KOPT-K1 (cell line): ENCODE measurements around the gene TENM3.

ENCODE experiments used
- H3K27ac ChIP-seq: fragments of 200-600 bp; sonication (generic); 2 replicates; pipeline ENCODE4 v1.5.1; 2016; ENCODE audit warnings: antibody characterized with exemption, mild to moderate bottlenecking, low read depth, low read length; ENCODE audit not compliant: poor library complexity, severe bottlenecking
- H3K36me3 ChIP-seq: fragments of 200-600 bp; sonication (generic); 2 replicates; pipeline ENCODE4 v1.5.1; 2017; ENCODE audit warnings: antibody characterized with exemption, mild to moderate bottlenecking, low read length, moderate library complexity; ENCODE audit not compliant: insufficient read depth
- H3K9me3 ChIP-seq: fragments of 200-600 bp; sonication (generic); 2 replicates; pipeline ENCODE4 v1.5.1; 2017; ENCODE audit warnings: antibody characterized with exemption, low read length, mild to moderate bottlenecking; ENCODE audit not compliant: insufficient read depth, poor library complexity, severe bottlenecking

The TENM3 gene

GRCh38 chr4:182764137-182764536 is 520.9 kb downstream of the TENM3 start:
- no peaks in the 10 kb centered on the region for H3K36me3 ChIP-seq
- H3K27ac ChIP-seq, result no peak overlapping the region
- no peaks in the 10 kb centered on the region for H3K9me3 ChIP-seq

- H3K27ac ChIP-seq, result no peak overlapping the region
- H3K9me3 ChIP-seq, result no peaks in the 10 kb centered on the region
Measured at GRCh38 chr4:182764642-182765041, 521.4 kb downstream of the TENM3 start.

GRCh38 chr4:182765987-182766856 is 523.0 kb downstream of the TENM3 start:
- H3K27ac ChIP-seq, result no peak overlapping the region
- H3K36me3 ChIP-seq, result no peaks in the 10 kb centered on the region
- no peaks in the 10 kb centered on the region for H3K9me3 ChIP-seq

More at GRCh38 chr4:182764642-182765041, 521.4 kb downstream of the TENM3 start:
- H3K36me3 ChIP-seq, result no peaks in the 10 kb centered on the region

GRCh38 chr4:182766857-182767250 is 523.7 kb downstream of the TENM3 start:
- H3K27ac ChIP-seq, result no peak overlapping the region
- H3K9me3 ChIP-seq, result no peaks in the 10 kb centered on the region
- no peaks in the 10 kb centered on the region for H3K36me3 ChIP-seq

- H3K9me3 ChIP-seq, result no peaks in the 10 kb centered on the region
- no peaks in the 10 kb centered on the region for H3K36me3 ChIP-seq
- H3K27ac ChIP-seq, result no peak overlapping the region
Measured at GRCh38 chr4:182768838-182769237, 525.6 kb downstream of the TENM3 start.

- Histone ChIP-seq H3K27ac (no peak overlapping the region), H3K9me3 (no peaks in the 10 kb centered on the region), H3K36me3 (no peaks in the 10 kb centered on the region)
Measured at GRCh38 chr4:182770259-182770995, 527.2 kb downstream of the TENM3 start.

GRCh38 chr4:182770996-182771514 is 527.9 kb downstream of the TENM3 start:
- Histone ChIP-seq H3K36me3 (no peaks in the 10 kb centered on the region), H3K27ac (no peak overlapping the region), H3K9me3 (no peaks in the 10 kb centered on the region)

- Histone ChIP-seq H3K9me3 (no peaks in the 10 kb centered on the region), H3K36me3 (no peaks in the 10 kb centered on the region), H3K27ac (no peak overlapping the region)
Measured at GRCh38 chr4:182775075-182775474, 531.9 kb downstream of the TENM3 start.

- H3K27ac ChIP-seq, result no peak overlapping the region
- H3K9me3 ChIP-seq, result no peaks in the 10 kb centered on the region
- no peaks in the 10 kb centered on the region for H3K36me3 ChIP-seq
Measured at GRCh38 chr4:182776376-182777105, 533.3 kb downstream of the TENM3 start.

GRCh38 chr4:182778222-182778982 is 535.2 kb downstream of the TENM3 start:
- Histone ChIP-seq H3K9me3 (no peaks in the 10 kb centered on the region), H3K36me3 (no peaks in the 10 kb centered on the region), H3K27ac (no peak overlapping the region)

GRCh38 chr4:182786991-182787390 is 543.8 kb downstream of the TENM3 start:
- H3K9me3 ChIP-seq, result no peaks in the 10 kb centered on the region
- H3K27ac ChIP-seq, result no peak overlapping the region
- H3K36me3 ChIP-seq, result no peaks in the 10 kb centered on the region

GRCh38 chr4:182788201-182788600 is 545.0 kb downstream of the TENM3 start:
- Histone ChIP-seq H3K9me3 (no peaks in the 10 kb centered on the region), H3K36me3 (no peaks in the 10 kb centered on the region), H3K27ac (no peak overlapping the region)

- no peaks in the 10 kb centered on the region for H3K36me3 ChIP-seq
- H3K9me3 ChIP-seq, result no peaks in the 10 kb centered on the region
- H3K27ac ChIP-seq, result no peak overlapping the region
Measured at GRCh38 chr4:182789529-182789928, 546.3 kb downstream of the TENM3 start.

GRCh38 chr4:182795446-182796238 is 552.4 kb downstream of the TENM3 start:
- H3K9me3 ChIP-seq, result no peaks in the 10 kb centered on the region
- H3K36me3 ChIP-seq, result no peaks in the 10 kb centered on the region
- no peak overlapping the region for H3K27ac ChIP-seq
